GM12892 (cell line): ENCODE data around the gene BCDIN3D.

Source experiments
- DNase-seq: peaks from one replicate; pipeline ENCODE4 v3.0.0; 2011; ENCODE audit not compliant: insufficient read length
- FAIRE-seq: peaks from 2 replicates; lab custom pipeline; 2011; peaks lifted over from hg19 to GRCh38; lab: Jason Lieb, UNC
- POLR2A ChIP-seq: IDR thresholded peaks from 2 replicates; pipeline ENCODE4 v1.6.1; 2011; ENCODE audit warnings: low read depth, low read length, control low read depth
- POLR2AphosphoS5 ChIP-seq: IDR thresholded peaks from 2 replicates; pipeline ENCODE4 v1.6.1; 2011; ENCODE audit warnings: low read depth, low read length, control low read depth
- TAF1 ChIP-seq: IDR thresholded peaks from 2 replicates; pipeline ENCODE4 v1.6.1; 2011; ENCODE audit warnings: low read depth, mild to moderate bottlenecking, control low read depth, low read length, borderline replicate concordance

BCDIN3D gene

GRCh38 chr12:49798248-49798647, 44.7 kb downstream of the BCDIN3D start:
- DNase-seq (no peak), FAIRE-seq (no peak)
- TF ChIP-seq POLR2A (no peak), TAF1 (no peak), POLR2AphosphoS5 (no peak)

DNA sequence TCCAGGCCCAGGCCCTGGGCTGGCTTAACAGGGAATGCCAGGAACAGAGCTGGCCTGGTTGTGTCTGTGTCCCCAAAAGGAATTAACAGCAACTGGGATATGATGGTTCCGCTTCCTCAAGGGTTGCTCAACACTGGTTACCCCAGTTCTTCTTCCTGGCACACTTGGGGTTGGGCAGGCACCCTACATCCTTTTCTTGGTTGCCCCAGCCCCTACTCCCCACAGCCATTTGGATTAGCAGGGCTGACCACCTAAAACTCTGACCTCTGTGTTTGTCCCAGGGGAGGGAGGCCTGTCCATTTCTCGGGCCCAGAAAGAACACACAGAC, 45.5 kb downstream of the BCDIN3D start:
- DNase-seq: no peak
- no peak for FAIRE-seq
- TF ChIP-seq POLR2AphosphoS5 (no peak), TAF1 (no peak), POLR2A (no peak)

DNA sequence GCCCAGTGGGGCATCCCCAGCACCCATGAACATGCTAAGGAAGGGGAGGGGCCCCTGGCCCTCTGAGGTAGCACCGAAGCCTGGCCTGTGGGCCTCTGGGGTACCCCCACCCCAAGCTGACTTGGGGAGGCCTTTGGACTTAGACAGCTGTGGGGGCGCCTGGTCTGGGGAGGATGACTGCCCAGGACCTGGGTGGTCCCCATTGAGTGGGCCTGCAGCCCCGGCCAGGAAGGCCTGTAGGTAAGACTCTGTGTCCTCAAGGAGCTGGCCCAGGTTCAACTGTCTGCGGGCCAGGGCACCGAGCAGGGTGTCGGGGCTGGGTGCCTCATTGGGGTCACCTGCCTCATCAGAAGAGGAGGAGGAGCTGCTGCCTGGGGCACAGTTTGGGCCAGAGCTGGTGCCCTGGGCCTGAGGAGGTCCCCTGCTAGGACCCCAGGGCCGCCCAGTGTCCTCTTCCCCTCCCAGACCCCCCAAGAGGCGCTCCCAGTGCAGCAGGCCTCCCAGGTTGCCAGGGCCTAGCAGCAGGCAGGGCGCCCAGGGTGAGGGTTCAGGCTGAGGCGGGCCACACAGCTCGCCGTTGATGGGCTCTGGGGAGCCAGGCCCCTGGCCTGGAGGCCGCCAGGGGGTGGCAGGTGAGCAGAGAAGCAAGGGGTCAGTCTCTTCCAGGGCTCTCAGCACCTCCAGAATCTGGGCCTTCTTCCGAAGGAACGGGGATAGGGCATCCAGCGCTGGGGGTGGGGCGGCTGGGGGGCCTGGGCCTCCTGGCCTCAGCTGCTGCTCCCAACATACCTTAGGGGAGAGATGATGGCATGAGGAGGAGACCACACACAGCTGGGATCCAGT, 46.1 kb downstream of the BCDIN3D start:
- DNase-seq (no peak), FAIRE-seq (no peak)
- no peak for TF ChIP-seq TAF1

- DNase-seq (no peak), FAIRE-seq (no peak)
- TF ChIP-seq TAF1 (no peak), POLR2AphosphoS5 (no peak), POLR2A (no peak)
Measured at GRCh38 chr12:49796155-49796554, 46.8 kb downstream of the BCDIN3D start.

DNA sequence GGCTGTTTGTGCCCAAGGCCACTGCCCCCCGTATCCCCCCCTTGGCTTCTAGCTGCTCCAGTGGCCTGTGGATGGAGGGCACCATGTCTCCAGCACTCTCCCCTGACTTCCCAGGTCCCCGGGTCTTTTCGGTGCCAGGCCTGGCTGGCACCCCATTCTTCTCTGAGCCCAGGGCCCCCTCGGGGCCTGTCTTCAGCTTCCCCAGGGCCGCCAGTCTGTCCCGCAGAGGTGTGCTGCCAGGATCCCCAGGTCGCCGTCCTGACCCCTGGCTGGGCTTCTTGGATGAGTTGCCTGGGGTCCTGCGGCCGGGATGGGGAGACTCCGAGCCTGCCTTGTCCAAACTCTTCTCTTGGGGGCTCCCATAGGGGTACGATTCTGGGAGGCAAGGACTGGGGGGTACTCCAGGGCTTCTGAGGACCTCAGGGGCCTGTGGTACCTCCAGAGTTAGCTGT, 47.2 kb downstream of the BCDIN3D start:
- TF ChIP-seq POLR2A (no peak), POLR2AphosphoS5 (no peak), TAF1 (no peak)
- no peak for DNase-seq
- no peak for FAIRE-seq

GRCh38 chr12:49794811-49795653, 47.9 kb downstream of the BCDIN3D start:
- DNase-seq (no peak), FAIRE-seq (no peak)
- TF ChIP-seq TAF1: no peak
- TF ChIP-seq POLR2A: no peak; the same call in 1 of the 2 replicates
- TF ChIP-seq POLR2AphosphoS5: no peak

GRCh38 chr12:49794021-49794420, 48.9 kb downstream of the BCDIN3D start:
- DNase-seq (no peak), FAIRE-seq (no peak)
- TF ChIP-seq TAF1 (no peak), POLR2AphosphoS5 (no peak), POLR2A (no peak)

DNA sequence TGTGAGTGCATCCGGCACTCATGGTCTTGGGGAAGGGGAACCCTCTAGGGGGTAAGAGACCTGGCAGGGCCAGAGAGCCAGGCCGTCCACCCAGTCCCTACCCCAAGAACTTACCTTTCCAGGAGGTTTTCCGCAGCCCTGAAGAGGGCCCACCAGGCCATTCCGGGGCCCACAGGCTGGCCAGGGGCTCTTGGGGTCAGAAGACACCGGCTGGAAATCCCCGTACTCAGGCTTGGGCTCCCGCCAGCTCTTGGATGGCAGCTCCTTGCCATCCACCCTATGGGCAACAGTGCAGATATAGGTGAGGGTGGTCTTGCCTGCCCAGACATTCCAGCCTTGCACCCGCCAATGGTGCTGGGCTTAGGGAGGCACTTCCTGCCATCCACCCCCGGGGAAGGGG, 49.3 kb downstream of the BCDIN3D start:
- no peak for TF ChIP-seq POLR2A
- no peak for TF ChIP-seq POLR2AphosphoS5
- no peak for TF ChIP-seq TAF1
- FAIRE-seq: no peak

GRCh38 chr12:49792976-49793580, 49.8 kb downstream of the BCDIN3D start:
- TF ChIP-seq POLR2AphosphoS5: no peak
- no peak for TF ChIP-seq TAF1
- TF ChIP-seq POLR2A: no peak
- DNase-seq (no peak), FAIRE-seq (no peak)

More for the DNA sequence above, 49.3 kb downstream of the BCDIN3D start:
- no peak for DNase-seq

GRCh38 chr12:49792181-49792970, 50.5 kb downstream of the BCDIN3D start:
- TF ChIP-seq TAF1 (no peak), POLR2AphosphoS5 (no peak), POLR2A (no peak)
- no peak for FAIRE-seq
- no peak for DNase-seq

- TF ChIP-seq TAF1: no peak
- no peak for TF ChIP-seq POLR2AphosphoS5
- no peak for TF ChIP-seq POLR2A
- FAIRE-seq: no peak
- no peak for DNase-seq
Measured at GRCh38 chr12:49791700-49792099, 51.2 kb downstream of the BCDIN3D start.
